HG03457 (cell line): ENCODE measurements around the gene CDH15.
A peak's percentile ranks its signal among the peaks of the same experiment; 100 is the strongest.

ENCODE experiments used
- ATAC-seq: cut with Tn5 transposase; IDR thresholded peaks from one replicate; pipeline ENCODE4 v1.9.1; 2021; ENCODE audit warnings: moderate number of reproducible peaks; ENCODE audit not compliant: unreplicated experiment

Gene CDH15

GRCh38 chr16:89171216-89172170, at the start of gene CDH15:
TSS of gene CDH15 (plus strand) at chr16:89171748. CDS start at chr16:89171832, 84 bp downstream.
- ATAC-seq, result peak; percentile 65

DNA sequence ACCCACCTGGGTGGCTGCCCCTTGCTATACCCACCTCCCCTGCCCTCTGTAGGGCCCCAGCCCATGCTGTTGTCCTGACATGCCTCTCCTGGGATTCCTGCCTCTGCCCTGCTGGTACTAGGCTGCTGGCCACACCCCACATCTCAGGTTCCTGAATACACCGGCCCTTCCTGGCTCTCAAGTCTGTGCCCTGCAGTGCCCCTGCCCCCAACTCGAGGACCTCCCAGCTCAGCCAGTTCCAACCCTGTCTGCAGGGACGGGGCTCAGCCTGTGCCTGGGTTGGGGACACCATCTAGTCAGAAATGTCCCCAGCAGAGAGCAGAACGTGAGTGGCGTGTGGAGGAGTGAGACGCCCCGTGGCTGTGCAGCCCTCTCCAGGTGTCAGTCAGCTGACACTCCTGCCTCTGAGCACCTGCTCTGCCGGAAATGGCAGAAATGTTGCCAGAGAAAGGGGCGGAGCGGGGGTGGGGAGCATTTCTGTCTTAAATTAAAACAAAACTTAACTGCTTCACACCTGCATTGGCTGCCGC, 49.2 kb upstream of the CDH15 start:
- ATAC-seq, result no peak

- ATAC-seq, result no peak
These were observed 48.3 kb upstream of the CDH15 start for GRCh38 chr16:89123001-89123830.

GRCh38 chr16:89123831-89124100, 47.8 kb upstream of the CDH15 start:
- ATAC-seq, result no peak

DNA sequence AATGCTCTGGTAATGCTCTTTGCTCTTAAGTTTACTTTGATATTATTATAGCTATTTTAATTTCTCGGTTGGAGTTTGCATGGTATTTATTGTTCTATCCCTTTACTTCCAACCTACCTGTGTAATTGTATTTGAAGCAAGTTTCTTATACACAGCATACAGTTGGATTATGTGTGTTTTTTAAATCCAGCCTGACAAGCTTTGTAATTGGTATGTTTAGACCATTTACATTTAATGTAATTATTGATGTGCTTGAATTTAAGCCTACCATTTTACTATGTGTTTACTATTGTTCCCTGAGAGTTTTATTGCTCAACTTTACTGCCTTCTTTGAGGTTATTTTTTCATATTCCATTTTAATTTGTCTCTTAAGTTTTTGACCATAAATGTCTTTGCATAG, 42.2 kb upstream of the CDH15 start:
- ATAC-seq, result no peak

- no peak for ATAC-seq
These were observed 41.1 kb upstream of the CDH15 start for GRCh38 chr16:89130448-89130847.

GRCh38 chr16:89131783-89132182, 39.8 kb upstream of the CDH15 start:
- no peak for ATAC-seq

DNA sequence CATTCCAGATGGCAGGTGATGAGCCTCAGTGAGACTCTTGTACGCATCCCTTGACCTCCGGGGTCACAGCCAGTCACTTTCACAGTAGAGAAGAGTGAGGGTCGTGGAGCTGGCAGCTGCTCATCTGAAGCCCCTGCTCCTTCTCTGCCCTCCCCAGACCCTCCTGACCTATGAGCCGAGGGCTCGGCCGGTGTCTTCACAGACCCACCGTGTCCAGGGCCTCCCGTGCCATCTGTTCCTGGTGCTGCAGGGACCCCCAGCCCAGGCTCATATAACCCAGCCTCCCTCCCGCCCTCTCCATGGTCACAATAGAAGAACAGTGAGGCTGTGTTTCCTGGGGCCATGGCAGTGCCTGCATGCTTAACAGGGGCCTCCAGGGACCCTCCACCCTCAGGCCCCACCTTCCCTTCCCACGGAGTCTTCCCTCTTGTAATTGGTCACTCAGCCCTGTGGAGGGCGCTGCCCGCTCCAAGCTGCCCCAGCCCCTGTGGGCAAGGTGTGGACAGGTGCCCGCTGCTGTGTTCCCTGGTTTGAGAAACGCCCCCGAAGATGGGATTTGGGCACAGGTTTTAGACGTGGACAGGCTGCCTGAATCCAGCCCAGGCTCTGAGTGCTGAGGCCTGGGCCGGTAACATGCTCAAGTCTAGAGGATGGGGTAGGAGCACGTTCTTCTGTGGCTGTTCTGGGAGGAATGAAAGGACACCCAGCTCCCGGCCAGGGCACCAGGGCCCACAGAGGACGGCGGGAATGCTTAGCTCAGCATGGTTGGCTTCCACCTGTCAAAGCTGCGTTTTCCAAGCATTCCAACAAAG, 39.1 kb upstream of the CDH15 start:
- no peak for ATAC-seq

- no peak for ATAC-seq
These were observed 38.0 kb upstream of the CDH15 start for GRCh38 chr16:89133457-89134127.

DNA sequence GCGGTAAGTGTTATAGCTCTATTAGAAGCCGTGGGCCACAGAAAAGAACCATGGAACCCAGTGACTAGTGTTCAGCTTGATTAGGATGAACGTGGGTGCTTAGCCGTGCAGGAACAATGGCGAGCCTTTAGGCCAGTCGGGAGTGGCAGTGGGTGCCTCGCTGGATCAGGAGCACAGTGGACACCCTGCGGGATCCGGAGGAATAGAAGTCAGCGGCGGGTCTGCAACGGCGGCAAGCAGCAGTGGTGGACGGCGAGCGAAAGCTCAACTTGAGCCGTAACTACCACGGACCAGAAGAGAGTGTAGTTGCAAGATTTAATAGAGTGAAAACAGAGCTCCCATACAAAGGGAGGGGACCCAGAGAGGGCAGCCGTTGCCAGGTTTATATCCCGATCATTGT, 37.3 kb upstream of the CDH15 start:
- no peak for ATAC-seq

DNA sequence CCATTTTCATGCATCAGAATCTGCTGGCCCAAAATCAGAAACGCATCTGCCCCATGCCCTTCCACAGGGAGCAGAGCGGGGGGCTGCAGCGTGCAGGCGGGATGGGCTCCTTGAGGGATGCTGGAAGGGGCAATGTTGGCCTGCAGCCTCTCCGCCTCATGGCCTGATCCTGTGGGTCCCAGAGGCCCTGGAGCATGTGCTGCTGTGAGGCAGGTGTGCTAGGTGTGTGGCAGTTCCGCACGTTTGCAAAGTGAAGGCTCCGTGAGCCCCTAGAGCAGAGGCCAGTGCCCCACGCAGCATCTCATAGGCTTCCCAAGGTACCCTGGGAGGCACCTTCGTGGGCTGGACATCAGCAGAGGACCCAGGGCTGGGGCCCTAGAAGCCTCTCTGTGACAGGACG, 36.4 kb upstream of the CDH15 start:
- ATAC-seq, result no peak

- no peak for ATAC-seq
These were observed 35.4 kb upstream of the CDH15 start for GRCh38 chr16:89135971-89136765.

DNA sequence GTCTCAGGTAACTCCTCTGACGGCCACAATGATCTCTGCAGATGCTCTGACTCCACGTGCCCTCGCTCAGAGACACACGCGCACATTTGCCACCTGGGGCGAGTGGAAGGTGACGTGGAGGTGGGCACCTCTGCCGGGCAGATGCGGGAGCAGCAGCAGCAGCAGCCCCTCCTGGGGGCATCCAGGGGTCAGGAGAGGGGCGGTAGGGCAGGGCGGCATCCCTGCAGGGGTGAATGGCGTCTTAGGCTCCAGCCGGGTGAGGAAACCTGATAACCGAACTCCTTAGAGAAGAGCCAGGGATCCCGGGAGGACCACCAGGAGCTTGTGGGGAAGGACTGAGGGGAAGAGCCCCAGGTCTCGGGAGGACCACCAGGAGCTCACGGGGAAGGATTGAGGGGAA, 34.6 kb upstream of the CDH15 start:
- ATAC-seq, result no peak

DNA sequence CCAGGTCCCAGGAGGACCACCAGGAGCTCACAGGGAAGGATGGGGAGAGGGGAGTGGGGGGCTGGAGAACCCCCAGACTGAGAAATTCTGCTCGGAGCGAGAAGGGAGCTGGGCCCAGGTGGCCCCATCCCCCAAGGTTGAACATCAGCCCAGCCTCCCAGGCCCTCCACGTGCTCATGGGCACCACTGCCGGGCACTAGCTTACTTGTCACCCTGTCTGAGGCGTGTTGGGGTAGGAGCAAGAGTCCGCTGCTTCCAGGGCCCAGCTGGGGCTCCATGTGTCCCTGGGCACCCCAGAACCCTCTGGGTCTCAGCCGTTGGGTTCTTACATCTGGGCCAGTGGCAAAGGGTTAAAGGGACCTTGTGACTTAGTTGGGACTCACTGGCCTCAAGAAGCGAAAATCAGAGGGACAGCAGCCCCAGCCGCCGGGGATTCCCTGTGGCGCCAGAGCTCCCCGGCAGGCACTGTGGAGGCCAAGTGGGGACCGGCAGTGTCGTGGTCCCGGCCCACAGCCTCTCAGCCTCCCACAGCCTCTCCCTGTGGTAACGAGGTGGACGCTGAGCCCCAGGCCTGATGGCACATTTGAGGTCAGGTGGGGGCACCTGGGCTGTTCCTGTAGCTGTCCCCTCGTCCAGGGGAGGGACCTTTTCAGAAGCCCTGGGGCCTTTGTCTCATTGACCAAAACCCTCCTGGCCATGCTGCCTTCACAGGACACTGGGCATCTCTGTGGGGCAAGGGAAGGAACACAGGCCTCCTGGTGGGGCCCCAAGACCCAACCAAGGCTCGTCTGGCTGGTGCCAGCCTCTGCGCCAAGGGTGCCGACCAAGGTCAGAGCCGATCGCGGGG, 33.7 kb upstream of the CDH15 start:
- no peak for ATAC-seq

DNA sequence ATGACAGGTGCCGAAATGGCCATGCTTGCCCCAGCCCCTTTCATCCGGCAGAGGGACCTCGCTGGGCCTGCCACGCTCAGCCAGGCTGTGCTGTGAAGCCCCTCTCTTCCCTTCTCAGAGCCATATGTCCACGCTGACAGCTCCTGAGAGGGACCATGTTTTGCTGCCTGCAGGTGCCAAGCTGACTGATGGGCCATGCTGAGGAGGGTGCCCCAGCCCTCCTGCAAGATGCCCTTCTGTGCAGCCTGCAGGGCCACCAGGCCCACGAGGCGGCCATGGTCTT, 33.1 kb upstream of the CDH15 start:
- no peak for ATAC-seq

DNA sequence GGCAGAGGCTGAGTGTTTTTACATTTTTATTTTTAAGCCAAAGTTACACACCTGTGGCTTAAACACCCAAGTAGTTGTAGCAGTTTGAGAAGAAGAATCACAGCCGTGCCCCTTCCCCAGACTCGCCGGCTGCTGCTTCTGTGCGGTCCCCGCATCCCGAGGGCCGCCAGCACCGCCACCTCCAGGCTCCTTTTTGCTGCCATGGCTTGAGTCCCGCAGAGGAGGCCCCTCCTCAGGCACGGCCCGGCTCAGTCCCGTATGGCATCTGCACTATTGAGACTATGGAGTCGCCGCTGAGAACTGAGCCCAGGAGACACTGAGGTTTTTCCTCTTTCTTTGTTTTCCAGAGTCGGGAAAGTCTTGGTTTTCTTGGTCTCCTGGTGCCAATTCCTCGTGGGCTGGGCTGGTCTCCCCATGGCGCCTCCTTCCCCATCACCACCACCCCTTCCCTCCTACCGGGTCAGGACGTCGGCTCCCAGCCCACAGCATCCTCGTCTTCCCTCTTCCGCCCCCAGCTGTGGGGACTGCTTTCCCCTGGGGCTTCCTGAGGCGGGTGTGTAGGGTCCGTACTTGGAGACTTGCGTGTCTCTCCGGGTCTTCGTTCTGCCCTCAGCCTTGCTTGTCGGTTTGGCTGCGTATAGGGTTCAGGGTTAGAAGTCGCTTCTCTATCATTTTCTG, 32.6 kb upstream of the CDH15 start:
- no peak for ATAC-seq

- no peak for ATAC-seq
These were observed 31.6 kb upstream of the CDH15 start for GRCh38 chr16:89139907-89140361.

- no peak for ATAC-seq
These were observed 31.1 kb upstream of the CDH15 start for GRCh38 chr16:89140401-89140800.
